ENCODE results near the gene TXNDC11.

- TF ChIP-seq, protein P1, sequence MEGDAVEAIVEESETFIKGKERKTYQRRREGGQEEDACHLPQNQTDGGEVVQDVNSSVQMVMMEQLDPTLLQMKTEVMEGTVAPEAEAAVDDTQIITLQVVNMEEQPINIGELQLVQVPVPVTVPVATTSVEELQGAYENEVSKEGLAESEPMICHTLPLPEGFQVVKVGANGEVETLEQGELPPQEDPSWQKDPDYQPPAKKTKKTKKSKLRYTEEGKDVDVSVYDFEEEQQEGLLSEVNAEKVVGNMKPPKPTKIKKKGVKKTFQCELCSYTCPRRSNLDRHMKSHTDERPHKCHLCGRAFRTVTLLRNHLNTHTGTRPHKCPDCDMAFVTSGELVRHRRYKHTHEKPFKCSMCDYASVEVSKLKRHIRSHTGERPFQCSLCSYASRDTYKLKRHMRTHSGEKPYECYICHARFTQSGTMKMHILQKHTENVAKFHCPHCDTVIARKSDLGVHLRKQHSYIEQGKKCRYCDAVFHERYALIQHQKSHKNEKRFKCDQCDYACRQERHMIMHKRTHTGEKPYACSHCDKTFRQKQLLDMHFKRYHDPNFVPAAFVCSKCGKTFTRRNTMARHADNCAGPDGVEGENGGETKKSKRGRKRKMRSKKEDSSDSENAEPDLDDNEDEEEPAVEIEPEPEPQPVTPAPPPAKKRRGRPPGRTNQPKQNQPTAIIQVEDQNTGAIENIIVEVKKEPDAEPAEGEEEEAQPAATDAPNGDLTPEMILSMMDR (IDR thresholded peaks at IDR 0.05): no peak
- no peak for TF ChIP-seq POLR2A (IDR thresholded peaks at IDR 0.05)
Observed at GRCh38 chr16:11740567-11740966, 2.1 kb downstream of the TXNDC11 start.
